OCI-LY3 (cell line): ENCODE measurements around the gene TRMT112.

Experiments
- H2AFZ ChIP-seq: fragments of 200-600, 300-600 bp; shearing (Covaris generic); 2 replicates; pipeline ENCODE4 v1.6.0; 2014; ENCODE audit warnings: antibody characterized with exemption, low read depth, low read length
- H3K27ac ChIP-seq: fragments of 200-600, 300-600 bp; sonication (generic); 2 replicates; pipeline ENCODE4 v1.5.1; 2014; ENCODE audit warnings: mild to moderate bottlenecking, low read length, moderate library complexity, mixed read lengths
- H3K27me3 ChIP-seq: fragments of 200-600, 300-600 bp; sonication (generic); 2 replicates; pipeline ENCODE4 v1.6.1; 2014; ENCODE audit warnings: low read depth, low read length, mixed read lengths
- H3K36me3 ChIP-seq: fragments of 200-600, 300-600 bp; sonication (generic); replicated peaks from 2 replicates; pipeline ENCODE3; 2014; ENCODE audit warnings: low read depth, low read length, mixed read lengths
- H3K4me1 ChIP-seq: fragments of 300-600, 200-600 bp; sonication (generic); 2 replicates; pipeline ENCODE4 v1.6.1; 2014; ENCODE audit warnings: low read length, mixed read lengths
- H3K4me2 ChIP-seq: fragments of 200-600, 300-600 bp; sonication (generic); 2 replicates; pipeline ENCODE4 v1.6.1; 2014; ENCODE audit warnings: low read length, mixed read lengths
- H3K4me3 ChIP-seq: fragments of 300-600, 200-600 bp; sonication (generic); 2 replicates; pipeline ENCODE4 v1.5.1; 2014; ENCODE audit warnings: antibody characterized with exemption, mild to moderate bottlenecking, low read length, moderate library complexity
- H3K79me2 ChIP-seq: fragments of 300-600, 200-600 bp; shearing (Covaris generic); 2 replicates; pipeline ENCODE4 v1.6.1; 2014; ENCODE audit warnings: mild to moderate bottlenecking, low read length, mixed read lengths
- H3K9ac ChIP-seq: fragments of 300-600, 200-600 bp; shearing (Covaris generic); 2 replicates; pipeline ENCODE4 v1.6.0; 2014; ENCODE audit warnings: mild to moderate bottlenecking, low read length, moderate library complexity
- H3K9me3 ChIP-seq: fragments of 200-600, 300-600 bp; shearing (Covaris generic); 2 replicates; pipeline ENCODE4 v1.6.1; 2014; ENCODE audit warnings: low read length, mixed read lengths; ENCODE audit not compliant: insufficient read depth
- H4K20me1 ChIP-seq: fragments of 200-600, 300-600 bp; sonication (generic); 2 replicates; pipeline ENCODE4 v1.6.1; 2016; ENCODE audit warnings: low read length, mixed read lengths; ENCODE audit not compliant: insufficient read depth
- CTCF ChIP-seq: fragments of 200-600, 300-600 bp; sonication (generic); IDR thresholded peaks from 2 replicates; pipeline ENCODE4 v1.5.1; 2014; ENCODE audit warnings: antibody characterized with exemption, low read length, low read depth
- EZH2phosphoT487 ChIP-seq: fragments of 200-600 bp; shearing (Covaris generic); IDR thresholded peaks from 2 replicates; pipeline ENCODE4 v1.6.1; 2018; ENCODE audit warnings: antibody characterized with exemption, mixed run types, low read depth

The TRMT112 gene

DNA sequence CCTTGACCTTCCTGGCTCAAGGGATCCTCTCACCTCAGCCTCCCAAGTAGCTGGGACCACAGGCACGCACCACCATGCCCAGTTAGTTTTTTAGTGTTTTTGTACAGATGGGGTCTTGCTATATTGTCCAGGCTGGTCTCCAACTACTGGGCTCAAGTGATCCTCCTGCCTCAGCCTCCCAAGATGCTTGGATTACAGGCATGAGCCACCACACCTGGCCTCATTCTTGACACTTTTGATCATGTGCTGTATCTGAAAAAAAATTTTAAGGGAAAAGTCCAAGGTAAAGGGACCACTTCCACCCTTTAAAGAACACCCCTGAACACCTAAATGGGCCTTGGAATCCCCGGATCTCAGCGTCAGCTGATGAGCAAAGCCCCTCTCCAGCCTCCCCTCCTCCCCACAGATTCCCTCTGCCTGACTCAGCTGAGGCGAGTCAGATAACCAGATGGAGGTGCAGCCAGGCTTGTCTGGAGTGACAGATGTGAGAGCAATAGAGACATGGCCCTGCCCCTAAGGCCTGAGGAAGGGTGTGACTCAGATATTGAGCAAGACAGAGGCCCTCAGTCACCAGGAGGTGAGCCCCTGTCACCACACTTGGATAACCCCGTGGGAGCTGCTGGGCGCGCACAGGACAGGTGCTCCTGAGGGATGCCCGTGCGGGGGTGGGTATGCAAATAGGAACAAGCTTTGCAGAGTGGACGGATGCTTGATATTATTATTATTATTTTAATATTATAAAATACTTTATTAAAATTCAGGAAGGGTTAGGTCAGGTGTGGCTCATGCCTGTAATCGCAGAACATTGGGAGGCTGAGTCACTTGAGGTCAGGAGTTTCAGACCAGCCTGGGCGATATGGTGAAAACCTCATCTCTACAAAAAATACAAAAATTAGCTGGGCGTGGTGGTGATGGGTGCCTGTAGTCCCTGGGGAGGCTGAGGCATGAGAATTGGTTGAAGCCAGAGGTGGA is 17.7 kb upstream of the TRMT112 start:
- Histone ChIP-seq H3K4me3 (peak overlapping the region; percentile 7), H3K79me2 (peaks cover 16% of the 10 kb centered on the region), H3K4me2 (peak overlapping the region; percentile 50), H2AFZ (no peak overlapping the region), H3K9me3 (0 out of 2 replicates have a peak, but pooled peaks cover 2% of the 10 kb centered on the region), H3K4me1 (peaks cover 51% of the 10 kb centered on the region), H3K27me3 (no peaks in the 10 kb centered on the region), H4K20me1 (0 out of 2 replicates have a peak, but pooled peaks cover 3% of the 10 kb centered on the region), H3K27ac (peak overlapping the region; percentile 75), H3K9ac (no peak overlapping the region), H3K36me3 (peaks cover 29% of the 10 kb centered on the region)
- TF ChIP-seq CTCF = no peak
- TF ChIP-seq EZH2phosphoT487 = no peak

DNA sequence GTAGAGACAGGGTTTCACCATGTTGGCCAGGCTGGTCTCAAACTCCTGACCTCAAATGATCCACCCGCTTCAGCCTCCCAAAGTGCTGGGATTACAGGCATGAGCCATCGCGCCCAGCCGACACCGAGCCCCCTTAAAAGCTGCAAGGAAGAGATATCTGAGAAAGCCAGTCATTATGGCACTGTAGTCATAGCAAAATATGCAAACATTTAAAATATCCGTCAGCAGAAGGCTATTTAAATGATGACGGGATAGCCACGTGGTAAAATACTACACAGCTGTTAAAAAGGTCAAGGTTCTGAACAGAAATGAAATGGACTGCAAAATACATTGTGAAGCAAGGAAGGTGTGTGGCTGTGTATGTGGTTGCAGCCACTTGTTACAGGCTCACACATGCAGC is 16.2 kb upstream of the TRMT112 start:
- H3K36me3 ChIP-seq = peaks cover 25% of the 10 kb centered on the region
- peaks cover 37% of the 10 kb centered on the region for H3K4me1 ChIP-seq
- H2AFZ ChIP-seq = no peak overlapping the region
- TF ChIP-seq CTCF = no peak
- no peak for TF ChIP-seq EZH2phosphoT487
- no peak overlapping the region for H3K4me3 ChIP-seq
- peaks cover 5% of the 10 kb centered on the region; the same call in 1 of the 2 replicates for H3K79me2 ChIP-seq
- 0 out of 2 replicates have a peak, but pooled peaks cover 2% of the 10 kb centered on the region for H3K9me3 ChIP-seq
- no peak overlapping the region for H3K27ac ChIP-seq
- H3K27me3 ChIP-seq = no peaks in the 10 kb centered on the region
- H4K20me1 ChIP-seq = 0 out of 2 replicates have a peak, but pooled peaks cover 3% of the 10 kb centered on the region
- H3K4me2 ChIP-seq = no peak overlapping the region
- H3K9ac ChIP-seq = no peak overlapping the region

DNA sequence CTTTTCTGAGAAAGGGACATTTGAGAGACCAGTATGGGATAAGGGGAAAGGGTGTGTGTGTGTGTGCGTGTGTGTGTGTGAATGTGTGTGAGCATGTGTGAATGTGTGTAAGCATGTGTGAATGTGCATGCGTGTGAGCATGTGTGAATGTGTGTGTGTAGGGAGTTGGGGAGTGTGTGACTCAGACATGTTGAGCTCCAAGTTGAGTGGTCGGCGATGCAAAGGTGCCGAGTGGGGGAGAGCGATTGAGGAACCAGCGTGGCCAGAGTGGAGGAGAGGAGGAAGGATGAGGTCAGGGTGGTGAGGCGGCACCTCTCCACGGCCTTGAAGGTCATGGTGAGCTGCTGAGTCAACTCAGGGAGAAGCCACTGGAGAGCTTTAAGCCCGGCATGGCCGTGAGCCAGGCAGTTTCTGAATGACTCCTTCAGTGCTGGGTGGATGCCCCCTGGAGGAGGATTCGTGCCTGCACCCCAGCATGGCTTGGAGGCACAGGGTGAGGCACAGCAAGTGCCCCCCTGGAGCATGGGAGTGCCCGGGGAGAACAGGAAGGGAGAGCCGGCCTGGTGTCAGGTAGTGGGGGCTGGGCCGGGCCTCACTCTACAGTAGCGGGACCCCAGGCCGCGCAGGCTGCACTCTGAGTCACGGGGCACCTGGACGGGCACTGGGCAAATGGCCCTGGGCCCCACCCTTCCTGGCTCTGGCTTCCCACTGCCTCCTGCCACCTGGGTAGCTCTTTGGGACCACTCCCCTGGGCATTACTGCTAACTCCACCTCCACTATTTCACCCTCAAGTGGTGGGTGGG is 14.4 kb upstream of the TRMT112 start:
- H3K4me3 ChIP-seq = peak overlapping the region; percentile 25
- peak overlapping the region; percentile 33; the same call in 1 of the 2 replicates for H3K9ac ChIP-seq
- H3K27me3 ChIP-seq = no peaks in the 10 kb centered on the region
- TF ChIP-seq EZH2phosphoT487 (no peak), CTCF (peak; percentile 79)
- H3K4me1 ChIP-seq = peaks cover 31% of the 10 kb centered on the region
- no peak overlapping the region for H2AFZ ChIP-seq
- H4K20me1 ChIP-seq = 0 out of 2 replicates have a peak, but pooled peaks cover 3% of the 10 kb centered on the region
- H3K4me2 ChIP-seq = peak overlapping the region; percentile 67
- H3K27ac ChIP-seq = peak overlapping the region; percentile 0; the same call in 1 of the 2 replicates
- no peaks in the 10 kb centered on the region for H3K79me2 ChIP-seq
- 0 out of 2 replicates have a peak, but pooled peaks cover 2% of the 10 kb centered on the region for H3K9me3 ChIP-seq
- peaks cover 13% of the 10 kb centered on the region for H3K36me3 ChIP-seq

- Histone ChIP-seq H3K79me2 (no peaks in the 10 kb centered on the region), H3K9ac (no peak overlapping the region), H3K36me3 (peaks cover 13% of the 10 kb centered on the region), H3K4me3 (no peak overlapping the region), H3K9me3 (0 out of 2 replicates have a peak, but pooled peaks cover 2% of the 10 kb centered on the region), H3K27ac (no peak overlapping the region), H3K4me1 (peaks cover 26% of the 10 kb centered on the region), H2AFZ (no peak overlapping the region), H3K27me3 (no peaks in the 10 kb centered on the region), H4K20me1 (0 out of 2 replicates have a peak, but pooled peaks cover 3% of the 10 kb centered on the region), H3K4me2 (no peak overlapping the region)
- TF ChIP-seq EZH2phosphoT487 = no peak
- no peak for TF ChIP-seq CTCF
Measured at GRCh38 chr11:64330888-64331287, 13.5 kb upstream of the TRMT112 start.
